CD4-positive, alpha-beta T cell treated with Interleukin-17A for 4 hours (primary cell): ENCODE measurements around the gene EXD3.
"Not testable (repeated sequence)": the region's sequence is repeated elsewhere in the genome, so short reads cannot be mapped to it uniquely, and the experiment has no call there.

Experiments
- DNase-seq: peaks from one replicate; pipeline ENCODE4 v3.0.0-alpha.2; 2020; ENCODE audit warnings: mixed read lengths

EXD3 gene

GRCh38 chr9:137354845-137355760, 67.9 kb downstream of the EXD3 start:
- no peak for DNase-seq

GRCh38 chr9:137354153-137354844, 68.7 kb downstream of the EXD3 start:
- DNase-seq = no peak

GRCh38 chr9:137353223-137354152, 69.5 kb downstream of the EXD3 start:
- DNase-seq = no peak

GRCh38 chr9:137352511-137353222, 70.3 kb downstream of the EXD3 start:
- no peak for DNase-seq

- DNase-seq = no peak
These were observed 71.0 kb downstream of the EXD3 start for GRCh38 chr9:137351781-137352501.

- no peak for DNase-seq
These were observed 72.0 kb downstream of the EXD3 start for GRCh38 chr9:137350696-137351584.

GRCh38 chr9:137349471-137350033, 73.4 kb downstream of the EXD3 start:
- no peak for DNase-seq

- DNase-seq = no peak
These were observed 74.0 kb downstream of the EXD3 start for GRCh38 chr9:137348769-137349470.

GRCh38 chr9:137347928-137348327, 75.0 kb downstream of the EXD3 start:
- DNase-seq = no peak

- DNase-seq = no peak
These were observed 80.5 kb downstream of the EXD3 start for GRCh38 chr9:137342482-137342881.

- DNase-seq = no peak
These were observed 81.7 kb downstream of the EXD3 start for GRCh38 chr9:137341227-137341626.

- DNase-seq = not testable (repeated sequence)
These were observed 83.0 kb downstream of the EXD3 start for GRCh38 chr9:137339908-137340462.

- DNase-seq = no peak
These were observed 83.7 kb downstream of the EXD3 start for GRCh38 chr9:137339045-137339907.

GRCh38 chr9:137336735-137337134, 86.2 kb downstream of the EXD3 start:
- DNase-seq = no peak

- DNase-seq = no peak
These were observed 89.8 kb downstream of the EXD3 start for GRCh38 chr9:137333016-137333671.

- no peak for DNase-seq
These were observed 91.0 kb downstream of the EXD3 start for GRCh38 chr9:137331929-137332328.

GRCh38 chr9:137330689-137331088, 92.3 kb downstream of the EXD3 start:
- no peak for DNase-seq

- not testable (repeated sequence) for DNase-seq
These were observed 93.4 kb downstream of the EXD3 start for GRCh38 chr9:137329590-137329989.
